ENCODE measurements around the gene COL4A5.

DNA sequence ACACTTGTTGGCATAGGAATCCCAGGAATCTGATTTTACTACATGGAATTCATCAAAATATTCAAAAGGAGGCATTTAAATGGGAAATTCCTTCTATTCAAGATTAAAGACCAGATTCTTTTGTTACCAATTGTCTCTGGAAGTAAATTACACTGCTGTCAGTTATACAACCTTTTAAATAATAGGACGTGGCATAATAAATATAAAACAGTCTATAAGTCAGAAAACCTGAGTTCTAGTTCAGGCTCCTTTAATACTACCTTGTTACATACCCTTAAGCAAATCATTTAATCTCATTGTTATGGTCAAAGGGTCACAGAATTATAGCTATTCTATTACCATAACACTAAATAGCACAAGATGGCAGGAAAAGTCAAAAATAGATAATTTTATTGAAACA is 20.2 kb upstream of the COL4A5 start:
- TF ChIP-seq, protein P1, sequence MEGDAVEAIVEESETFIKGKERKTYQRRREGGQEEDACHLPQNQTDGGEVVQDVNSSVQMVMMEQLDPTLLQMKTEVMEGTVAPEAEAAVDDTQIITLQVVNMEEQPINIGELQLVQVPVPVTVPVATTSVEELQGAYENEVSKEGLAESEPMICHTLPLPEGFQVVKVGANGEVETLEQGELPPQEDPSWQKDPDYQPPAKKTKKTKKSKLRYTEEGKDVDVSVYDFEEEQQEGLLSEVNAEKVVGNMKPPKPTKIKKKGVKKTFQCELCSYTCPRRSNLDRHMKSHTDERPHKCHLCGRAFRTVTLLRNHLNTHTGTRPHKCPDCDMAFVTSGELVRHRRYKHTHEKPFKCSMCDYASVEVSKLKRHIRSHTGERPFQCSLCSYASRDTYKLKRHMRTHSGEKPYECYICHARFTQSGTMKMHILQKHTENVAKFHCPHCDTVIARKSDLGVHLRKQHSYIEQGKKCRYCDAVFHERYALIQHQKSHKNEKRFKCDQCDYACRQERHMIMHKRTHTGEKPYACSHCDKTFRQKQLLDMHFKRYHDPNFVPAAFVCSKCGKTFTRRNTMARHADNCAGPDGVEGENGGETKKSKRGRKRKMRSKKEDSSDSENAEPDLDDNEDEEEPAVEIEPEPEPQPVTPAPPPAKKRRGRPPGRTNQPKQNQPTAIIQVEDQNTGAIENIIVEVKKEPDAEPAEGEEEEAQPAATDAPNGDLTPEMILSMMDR (IDR thresholded peaks at IDR 0.05; ENCODE audit: insufficient read depth, low read length, poor library complexity, severe bottlenecking) = no peak
- no peak for TF ChIP-seq EZH2phosphoT487 (conservative IDR thresholded peaks at IDR 0.05; ENCODE audit: low read length)
